ENCODE data around the gene FBXO38.

Gene FBXO38

DNA sequence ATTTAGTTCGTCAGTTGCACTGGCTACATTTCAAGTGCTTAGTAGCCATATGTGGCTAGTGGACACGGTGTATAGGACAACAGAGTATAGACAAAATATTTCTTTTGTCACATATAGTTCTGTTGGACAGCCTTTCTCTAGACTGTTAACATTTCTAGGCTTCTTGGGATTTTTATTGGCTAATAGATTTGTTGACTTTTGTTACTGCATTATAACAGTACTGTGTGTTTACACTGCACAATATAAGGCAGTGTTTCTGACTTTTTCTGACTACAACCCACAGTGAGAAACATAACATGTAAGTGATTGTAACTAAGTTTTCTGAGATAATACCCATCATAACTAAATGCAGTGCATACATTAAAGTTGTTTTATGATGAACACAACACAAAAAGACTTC is 11.3 kb downstream of the FBXO38 start:
- DNase-seq (no peak), ATAC-seq (no peak)
- Mint-ChIP-seq H3K27me3 (no peaks in the 10 kb centered on the region), H3K4me3 (no peak overlapping the region), H3K27ac (no peak overlapping the region), H3K36me3 (ENCODE audit: low read depth) (peaks cover 39% of the 10 kb centered on the region), H3K9me3 (no peaks in the 10 kb centered on the region), H3K4me1 (peaks cover 53% of the 10 kb centered on the region)

DNA sequence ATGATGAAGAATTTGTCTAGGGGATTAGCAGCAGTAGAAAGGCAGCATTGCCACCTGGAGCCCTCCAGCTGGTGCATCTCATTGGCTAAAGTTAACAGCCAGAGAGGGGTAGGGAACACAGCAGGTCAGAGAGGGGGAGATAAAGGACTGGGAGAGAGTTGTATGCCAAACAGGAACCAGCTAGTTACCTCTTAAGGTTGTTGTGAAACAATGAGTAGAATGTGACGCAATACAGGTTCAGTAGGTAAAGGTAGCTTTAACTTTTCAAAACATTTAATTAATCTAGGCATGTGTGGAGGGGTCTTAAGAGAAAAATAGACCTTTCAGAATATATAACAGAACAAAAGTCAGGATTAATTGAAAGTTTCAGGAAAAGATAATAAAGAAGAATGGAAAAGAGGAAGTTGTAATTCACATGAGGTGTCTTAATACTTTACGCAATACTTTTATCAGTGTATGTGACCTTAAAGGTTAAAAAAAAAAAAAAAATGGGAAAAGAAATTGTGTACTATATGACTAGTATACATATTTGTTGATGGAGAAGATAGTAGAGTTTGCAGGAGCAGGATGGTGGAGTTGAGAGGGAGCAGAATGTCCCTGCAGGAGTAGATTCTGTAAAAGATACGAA is 14.3 kb downstream of the FBXO38 start:
- Mint-ChIP-seq H3K9me3 (no peaks in the 10 kb centered on the region), H3K27me3 (no peaks in the 10 kb centered on the region), H3K36me3 (ENCODE audit: low read depth) (peaks cover 54% of the 10 kb centered on the region), H3K27ac (peak overlapping the region; percentile 34), H3K4me3 (no peak overlapping the region), H3K4me1 (peaks cover 58% of the 10 kb centered on the region)
- no peak for ATAC-seq
- no peak for DNase-seq

DNA sequence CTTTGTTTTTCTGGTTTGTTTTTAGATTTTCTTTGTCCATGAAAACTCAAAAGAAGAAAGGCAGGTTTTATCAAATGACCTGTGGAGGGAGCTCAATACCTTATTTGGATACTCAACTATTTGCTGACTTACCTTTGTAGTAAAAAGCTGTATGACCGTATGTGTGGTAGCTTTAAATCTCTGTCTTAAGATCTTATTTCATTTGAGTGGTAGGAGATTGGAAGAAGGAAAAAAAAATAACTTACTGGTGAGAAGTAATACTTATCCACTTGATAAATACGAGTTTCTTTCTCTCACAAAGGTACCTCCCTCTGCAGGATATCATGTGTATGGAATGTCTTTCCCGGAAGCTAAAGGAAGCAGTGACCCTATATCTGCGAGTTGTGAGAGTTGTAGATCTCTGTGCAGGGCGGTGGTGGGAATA is 15.0 kb downstream of the FBXO38 start:
- Mint-ChIP-seq H3K4me3 (no peak overlapping the region), H3K4me1 (peaks cover 58% of the 10 kb centered on the region), H3K27me3 (no peaks in the 10 kb centered on the region), H3K27ac (peak overlapping the region; percentile 10), H3K36me3 (ENCODE audit: low read depth) (peaks cover 59% of the 10 kb centered on the region), H3K9me3 (no peaks in the 10 kb centered on the region)
- ATAC-seq (no peak), DNase-seq (no peak)

GRCh38 chr5:148401604-148402003 is 17.8 kb downstream of the FBXO38 start:
- Mint-ChIP-seq H3K27me3 (no peaks in the 10 kb centered on the region), H3K9me3 (no peaks in the 10 kb centered on the region), H3K36me3 (ENCODE audit: low read depth) (peaks cover 61% of the 10 kb centered on the region), H3K4me3 (peak overlapping the region; percentile 9), H3K27ac (peak overlapping the region; percentile 69), H3K4me1 (peaks cover 55% of the 10 kb centered on the region)
- no peak for DNase-seq
- ATAC-seq: no peak

DNA sequence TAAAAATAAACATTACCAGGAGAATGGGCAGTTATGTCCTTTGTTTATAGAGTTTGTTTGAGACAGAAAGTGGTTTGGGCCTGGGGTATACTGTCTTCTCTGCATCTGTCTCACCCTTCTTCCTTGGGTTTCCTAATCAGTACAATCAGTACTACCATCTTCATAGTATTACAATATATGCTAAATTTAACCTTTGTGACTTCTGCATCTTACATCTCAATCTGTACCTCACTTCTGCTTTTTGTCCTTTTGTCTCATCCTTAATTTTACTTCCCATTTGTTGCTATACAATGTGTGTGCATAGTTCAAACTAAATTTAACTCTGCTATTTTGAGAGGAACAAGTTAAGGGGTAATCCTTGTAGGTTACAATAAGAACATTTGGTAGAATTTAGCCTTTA is 19.6 kb downstream of the FBXO38 start:
- peak overlapping the region; percentile 30 for H3K27ac Mint-ChIP-seq
- ATAC-seq: no peak
- peaks cover 61% of the 10 kb centered on the region for H3K36me3 Mint-ChIP-seq (ENCODE audit: low read depth)
- no peaks in the 10 kb centered on the region for H3K27me3 Mint-ChIP-seq
- no peak overlapping the region for H3K4me3 Mint-ChIP-seq
- no peak for DNase-seq
- H3K4me1 Mint-ChIP-seq: peaks cover 51% of the 10 kb centered on the region
- H3K9me3 Mint-ChIP-seq: no peaks in the 10 kb centered on the region

DNA sequence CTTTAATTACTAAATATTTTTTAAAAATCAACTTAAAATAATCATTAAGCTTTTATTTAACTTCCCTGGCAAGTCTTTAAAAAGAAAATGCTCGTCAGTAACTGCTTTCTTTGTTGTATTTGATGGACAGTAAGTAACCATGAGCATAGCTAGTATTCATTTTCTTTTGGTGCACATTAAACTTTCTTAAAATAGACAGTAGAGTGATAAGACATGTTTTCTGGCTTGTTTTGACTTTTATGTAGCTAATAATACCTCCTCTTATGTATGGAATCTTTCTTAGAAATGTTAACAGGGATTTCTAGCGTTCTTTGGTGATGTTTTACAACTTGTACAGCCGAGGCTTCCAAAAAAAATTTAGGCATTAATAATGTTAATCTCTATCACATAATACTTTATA is 22.6 kb downstream of the FBXO38 start:
- no peaks in the 10 kb centered on the region for H3K9me3 Mint-ChIP-seq
- H3K4me1 Mint-ChIP-seq: peaks cover 31% of the 10 kb centered on the region
- no peaks in the 10 kb centered on the region for H3K27me3 Mint-ChIP-seq
- DNase-seq (no peak), ATAC-seq (no peak)
- H3K27ac Mint-ChIP-seq: no peak overlapping the region
- peaks cover 58% of the 10 kb centered on the region for H3K36me3 Mint-ChIP-seq (ENCODE audit: low read depth)
- H3K4me3 Mint-ChIP-seq: no peak overlapping the region

DNA sequence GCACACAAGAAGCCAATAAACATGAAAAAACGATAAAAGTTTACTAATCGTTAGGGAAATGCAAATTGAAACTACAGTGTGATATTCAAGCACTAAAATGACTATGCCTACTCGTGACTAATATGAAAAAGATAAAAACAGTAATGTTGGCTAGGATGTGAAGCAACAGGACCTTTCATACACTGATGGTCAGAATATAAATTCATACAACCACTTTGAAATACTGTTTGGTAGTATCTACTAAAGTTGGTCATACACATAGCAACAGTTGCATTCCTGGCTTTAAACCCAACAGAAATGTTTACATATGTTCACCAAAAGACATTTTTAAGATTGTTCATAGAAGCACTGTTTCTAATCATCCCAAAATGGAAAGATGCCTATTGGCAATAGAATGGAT is 24.3 kb downstream of the FBXO38 start:
- no peak for ATAC-seq
- H3K4me3 Mint-ChIP-seq: no peak overlapping the region
- H3K27ac Mint-ChIP-seq: no peak overlapping the region
- no peaks in the 10 kb centered on the region for H3K27me3 Mint-ChIP-seq
- no peak for DNase-seq
- peaks cover 59% of the 10 kb centered on the region for H3K36me3 Mint-ChIP-seq (ENCODE audit: low read depth)
- H3K4me1 Mint-ChIP-seq: peaks cover 21% of the 10 kb centered on the region
- H3K9me3 Mint-ChIP-seq: no peaks in the 10 kb centered on the region

DNA sequence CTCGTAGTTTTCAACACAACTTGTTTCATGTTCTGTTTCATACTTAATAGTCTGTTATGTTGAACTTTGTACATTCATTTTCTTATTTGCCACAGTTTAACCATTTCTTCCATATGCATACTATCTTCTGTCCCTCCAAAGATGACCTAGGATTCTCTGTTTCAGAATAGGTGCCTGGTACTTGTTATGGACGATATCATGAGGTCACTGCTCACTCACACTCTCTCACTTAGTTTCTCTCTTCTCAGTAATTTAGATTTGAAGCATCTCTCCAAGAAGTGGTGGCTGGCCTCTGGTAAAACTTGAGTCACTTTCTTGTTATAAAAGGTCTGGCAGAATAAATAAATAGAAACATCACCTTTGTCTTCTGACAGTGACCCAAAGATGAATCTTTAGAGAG is 28.4 kb downstream of the FBXO38 start:
- Mint-ChIP-seq H3K27ac (no peak overlapping the region), H3K27me3 (no peaks in the 10 kb centered on the region), H3K4me3 (no peak overlapping the region), H3K9me3 (no peaks in the 10 kb centered on the region), H3K4me1 (peaks cover 10% of the 10 kb centered on the region), H3K36me3 (ENCODE audit: low read depth) (peaks cover 50% of the 10 kb centered on the region)
- DNase-seq (no peak), ATAC-seq (no peak)

DNA sequence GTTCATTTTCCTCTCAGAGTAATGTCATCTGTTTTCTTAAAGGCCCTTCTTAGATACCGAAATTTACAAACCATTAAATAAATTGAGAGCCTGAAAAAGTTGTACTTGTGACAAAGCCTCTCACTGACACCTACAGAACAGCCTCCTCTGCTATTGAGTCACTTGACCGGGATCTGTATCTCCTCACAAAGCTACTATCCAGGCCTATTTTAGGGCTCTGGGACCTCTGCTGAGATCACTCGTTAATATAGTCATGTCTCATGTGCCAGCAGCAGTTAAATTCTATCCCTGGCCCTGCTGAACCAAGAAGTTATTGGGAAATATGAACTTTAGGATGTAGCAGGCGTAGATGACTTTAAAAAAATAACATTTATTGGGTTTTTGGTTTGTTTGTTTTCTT is 31.1 kb downstream of the FBXO38 start:
- DNase-seq (no peak), ATAC-seq (no peak)
- no peaks in the 10 kb centered on the region for H3K27me3 Mint-ChIP-seq
- H3K4me1 Mint-ChIP-seq: peaks cover 4% of the 10 kb centered on the region
- no peaks in the 10 kb centered on the region for H3K9me3 Mint-ChIP-seq
- H3K27ac Mint-ChIP-seq: no peak overlapping the region
- H3K4me3 Mint-ChIP-seq: no peak overlapping the region
- H3K36me3 Mint-ChIP-seq (ENCODE audit: low read depth): peaks cover 61% of the 10 kb centered on the region

DNA sequence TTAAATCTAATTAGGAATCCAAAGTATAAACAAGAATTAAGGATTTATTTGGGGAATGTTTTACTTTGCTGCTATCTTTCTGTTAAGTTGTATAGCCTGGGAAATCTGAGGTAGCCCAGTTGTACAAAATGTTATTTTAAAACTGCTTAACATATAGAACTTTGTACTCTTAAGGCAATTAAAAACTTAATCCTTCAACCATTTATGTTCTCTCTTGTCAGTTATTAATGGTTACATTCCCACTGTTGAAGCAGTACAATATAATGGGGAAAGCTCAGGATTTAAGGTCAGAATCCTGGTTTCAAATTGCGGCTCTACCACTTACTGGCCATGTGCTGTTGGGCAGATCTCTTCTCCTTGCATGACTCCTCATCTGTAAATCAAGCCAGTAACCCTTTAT is 32.7 kb downstream of the FBXO38 start:
- ATAC-seq (no peak), DNase-seq (no peak)
- Mint-ChIP-seq H3K27me3 (no peaks in the 10 kb centered on the region), H3K4me3 (no peak overlapping the region), H3K9me3 (no peaks in the 10 kb centered on the region), H3K36me3 (ENCODE audit: low read depth) (peaks cover 48% of the 10 kb centered on the region), H3K27ac (no peak overlapping the region), H3K4me1 (peaks cover 4% of the 10 kb centered on the region)

DNA sequence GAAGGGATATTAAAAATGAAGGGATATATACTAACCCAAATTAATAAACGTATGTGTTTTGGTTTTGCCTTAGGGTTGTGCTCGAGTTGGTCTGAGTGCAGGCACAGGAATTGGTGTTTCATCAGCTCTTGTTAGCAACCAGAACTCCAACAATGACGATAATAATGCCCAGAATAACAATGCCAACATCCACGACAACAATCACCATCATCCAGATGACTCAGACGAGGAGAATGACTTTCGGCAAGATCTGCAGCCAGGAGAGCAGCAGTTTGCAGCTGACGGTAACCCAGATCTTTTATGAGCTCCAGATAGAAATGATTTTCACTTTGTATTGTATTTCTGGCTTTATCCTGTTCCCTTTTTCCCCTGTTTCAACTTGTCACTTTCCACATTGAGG is 33.2 kb downstream of the FBXO38 start:
- peaks cover 8% of the 10 kb centered on the region for H3K4me1 Mint-ChIP-seq
- peaks cover 52% of the 10 kb centered on the region for H3K36me3 Mint-ChIP-seq (ENCODE audit: low read depth)
- no peak overlapping the region for H3K27ac Mint-ChIP-seq
- H3K4me3 Mint-ChIP-seq: no peak overlapping the region
- DNase-seq (no peak), ATAC-seq (no peak)
- H3K27me3 Mint-ChIP-seq: no peaks in the 10 kb centered on the region
- no peaks in the 10 kb centered on the region for H3K9me3 Mint-ChIP-seq

DNA sequence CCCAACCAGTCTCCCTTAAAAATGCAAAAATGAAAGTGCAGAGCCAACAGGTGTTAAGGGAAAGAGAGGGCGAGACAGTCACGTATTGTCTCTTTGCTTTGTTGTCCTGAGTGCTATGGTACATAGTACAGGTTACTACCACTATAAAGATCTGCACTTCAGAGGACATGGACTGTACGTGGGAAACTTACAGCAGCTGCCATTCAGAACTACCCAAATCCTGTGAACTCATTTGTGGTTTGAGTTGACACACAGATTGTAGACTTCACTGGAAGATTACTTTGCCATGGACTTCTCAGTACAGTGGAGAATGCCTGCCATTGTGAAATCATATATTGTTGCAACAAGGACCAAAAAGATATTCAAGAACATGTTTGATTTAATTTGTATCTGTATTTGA is 34.8 kb downstream of the FBXO38 start:
- Mint-ChIP-seq H3K4me3 (no peak overlapping the region), H3K27me3 (no peaks in the 10 kb centered on the region), H3K36me3 (ENCODE audit: low read depth) (peaks cover 51% of the 10 kb centered on the region), H3K27ac (no peak overlapping the region), H3K4me1 (peaks cover 9% of the 10 kb centered on the region), H3K9me3 (no peaks in the 10 kb centered on the region)
- ATAC-seq: no peak
- no peak for DNase-seq

DNA sequence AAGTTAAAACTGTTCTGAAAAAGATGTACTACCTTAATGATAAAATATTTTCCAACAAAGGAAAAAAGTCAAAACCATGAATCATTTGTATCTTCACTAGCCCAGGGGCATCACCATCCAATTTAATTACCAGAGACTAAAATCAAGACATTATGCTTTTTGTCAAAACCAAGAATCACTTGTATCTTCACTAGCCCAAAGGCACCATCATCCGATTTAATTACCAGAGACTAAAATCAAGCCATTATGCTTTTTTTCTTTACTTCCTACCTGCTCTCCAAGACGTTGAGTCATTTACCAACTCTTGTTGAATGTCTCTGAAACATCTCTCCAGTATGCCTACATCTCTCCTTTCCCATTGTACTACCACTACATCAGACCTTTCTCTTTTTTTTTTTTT is 37.9 kb downstream of the FBXO38 start:
- Mint-ChIP-seq H3K27ac (no peak overlapping the region), H3K4me3 (no peak overlapping the region), H3K9me3 (no peaks in the 10 kb centered on the region), H3K36me3 (ENCODE audit: low read depth) (peaks cover 66% of the 10 kb centered on the region), H3K4me1 (peaks cover 9% of the 10 kb centered on the region), H3K27me3 (no peaks in the 10 kb centered on the region)
- ATAC-seq: no peak
- no peak for DNase-seq

DNA sequence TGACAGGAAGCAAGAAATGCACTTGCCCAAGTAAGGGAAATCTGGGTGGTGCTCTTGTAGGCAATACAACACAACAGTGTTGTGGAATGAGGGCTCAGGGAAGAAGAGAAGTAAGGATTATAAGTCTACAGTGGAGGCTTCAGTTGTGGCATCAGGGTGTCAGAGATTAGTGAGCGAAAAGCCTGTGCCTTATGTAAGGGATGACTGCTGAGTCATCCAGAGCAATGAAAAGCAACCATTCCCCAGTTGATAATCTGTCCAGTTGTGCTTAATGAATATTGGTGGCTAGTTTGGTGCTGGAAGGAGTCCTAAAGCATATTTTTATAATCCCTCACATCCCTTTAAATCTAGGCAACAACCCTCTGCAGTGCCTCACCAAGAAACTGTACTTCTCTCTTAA is 42.0 kb downstream of the FBXO38 start:
- H3K27me3 Mint-ChIP-seq: no peaks in the 10 kb centered on the region
- no peaks in the 10 kb centered on the region for H3K9me3 Mint-ChIP-seq
- ATAC-seq (no peak), DNase-seq (no peak)
- H3K4me3 Mint-ChIP-seq: no peak overlapping the region
- peak overlapping the region; percentile 57 for H3K27ac Mint-ChIP-seq
- H3K36me3 Mint-ChIP-seq (ENCODE audit: low read depth): peaks cover 66% of the 10 kb centered on the region
- peaks cover 20% of the 10 kb centered on the region for H3K4me1 Mint-ChIP-seq

DNA sequence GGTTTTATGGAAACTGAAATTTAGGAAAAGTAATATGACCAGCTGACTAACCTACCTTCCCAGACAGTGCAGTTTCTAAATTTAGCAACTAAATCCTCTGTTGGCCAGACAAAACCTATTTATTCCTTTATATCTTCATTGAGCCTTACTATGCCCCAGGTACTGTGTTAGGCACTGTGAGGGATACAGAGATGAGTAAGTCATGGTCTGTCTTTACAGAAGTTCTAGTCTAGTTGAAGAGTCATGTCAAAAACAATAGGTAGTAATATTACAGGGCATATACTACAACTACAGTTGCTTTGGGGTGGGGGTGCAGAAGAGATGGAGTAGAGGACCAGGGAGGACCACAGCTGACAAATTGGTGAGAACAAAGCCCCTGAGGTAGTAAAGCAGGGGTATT is 42.8 kb downstream of the FBXO38 start:
- H3K27ac Mint-ChIP-seq: peak overlapping the region; percentile 25
- no peak for DNase-seq
- peaks cover 69% of the 10 kb centered on the region for H3K36me3 Mint-ChIP-seq (ENCODE audit: low read depth)
- H3K4me3 Mint-ChIP-seq: no peak overlapping the region
- peaks cover 20% of the 10 kb centered on the region for H3K4me1 Mint-ChIP-seq
- ATAC-seq: no peak
- no peaks in the 10 kb centered on the region for H3K27me3 Mint-ChIP-seq
- H3K9me3 Mint-ChIP-seq: no peaks in the 10 kb centered on the region

Measured in activated naive CD8-positive, alpha-beta T cell treated with anti-CD3 and anti-CD28 coated beads, Interleukin-2, amount 50 U/mL, for 24 hours (primary cell).